Suprapubic skin (tissue), 4 donors: Measurements from ENCODE around the gene PRRX2. TPM values are rescaled to one million over a fixed set of nuclear protein-coding genes. Genes with fewer than 3 reads are reported as not detected.
A peak's percentile ranks its signal among the peaks of the same experiment; 100 is the strongest.

Source experiments
- DNase-seq, 2 donors: peaks; one replicate each; pipeline ENCODE4 v3.0.0-alpha.2; 2019; ENCODE audit warnings: low spot score in 2 of 2
- H3K27ac ChIP-seq: fragments of 200-600 bp; sonication (generic); one replicate; pipeline ENCODE4 v1.5.1; 2019
- H3K27me3 ChIP-seq: fragments of 200-600 bp; sonication (generic); one replicate; pipeline ENCODE4 v1.5.1; 2019
- H3K36me3 ChIP-seq: fragments of 200-600 bp; sonication (generic); one replicate; pipeline ENCODE4 v1.5.1; 2019
- H3K4me1 ChIP-seq: fragments of 200-600 bp; sonication (generic); one replicate; pipeline ENCODE4 v1.5.1; 2019
- H3K4me3 ChIP-seq: fragments of 200-600 bp; sonication (generic); one replicate; pipeline ENCODE4 v1.5.1; 2019; ENCODE audit warnings: mild to moderate bottlenecking
- H3K9me3 ChIP-seq: fragments of 200-600 bp; sonication (generic); one replicate; pipeline ENCODE4 v1.5.1; 2019
- CTCF ChIP-seq, 2 donors: fragments of 200-600 bp in 1 of 2; fragments of 450-650 bp in 1 of 2; sonication (generic) in 1 of 2; IDR thresholded peaks; one replicate each; pipeline ENCODE4 v1.5.1; 2016 to 2019; ENCODE audit warnings: antibody characterized with exemption in 2 of 2, mild to moderate bottlenecking in 1 of 2, moderate library complexity in 1 of 2
- EP300 ChIP-seq: sonication (generic); formaldehyde crosslinking; IDR thresholded peaks from one replicate; pipeline ENCODE4 v1.6.1; 2017; ENCODE audit warnings: antibody characterized with exemption
- POLR2A ChIP-seq, 2 donors: fragments of 450-650 bp; IDR thresholded peaks; one replicate each; pipeline ENCODE4 v1.6.1; 2017; ENCODE audit warnings: antibody characterized with exemption in 2 of 2, mild to moderate bottlenecking in 2 of 2, moderate library complexity in 2 of 2
- POLR2AphosphoS5 ChIP-seq, 3 donors: sonication (generic); formaldehyde crosslinking; IDR thresholded peaks; one replicate each; pipeline ENCODE4 v1.6.1; 2017; ENCODE audit warnings: antibody characterized with exemption in 3 of 3
- WGBS: methylation state at CpG from one replicate; pipeline ENCODE4 v1.1.5; 2018; 5-methylcytosine and 5-hydroxymethylcytosine counted together
- total RNA-seq, 4 donors: library from RNA; depleted of rRNA; stranded (reverse); fragments of >200 nt; gene quantifications; one replicate each; pipeline ENCODE4 v1.1.0, GENCODE V29; 2016

PRRX2 gene
- total RNA-seq, 4 donors from 2014 or later: 9.9 to 16.9 (median 14.0) TPM

- Histone ChIP-seq H3K4me1 (peaks cover 36% of the 10 kb centered on the region), H3K36me3 (no peaks in the 10 kb centered on the region), H3K9me3 (no peaks in the 10 kb centered on the region), H3K27ac (no peak overlapping the region), H3K27me3 (no peaks in the 10 kb centered on the region), H3K4me3 (no peak overlapping the region)
- TF ChIP-seq CTCF (IDR thresholded peaks at IDR 0.05) (no peak), POLR2AphosphoS5 (IDR thresholded peaks at IDR 0.05) (no peak), POLR2A (IDR thresholded peaks at IDR 0.05) (no peak), EP300 (no peak)
- 79% methylated on average over 6 of the region's 9 CpGs for WGBS
- DNase-seq: no peak
Observed at GRCh38 chr9:129679537-129679936, 14.1 kb downstream of the PRRX2 start.

- H3K4me3 ChIP-seq: no peak overlapping the region
- DNase-seq: no peak
- H3K27me3 ChIP-seq: no peaks in the 10 kb centered on the region
- peak overlapping the region; percentile 26 for H3K27ac ChIP-seq
- no peak for TF ChIP-seq POLR2AphosphoS5 (IDR thresholded peaks at IDR 0.05)
- no peak for TF ChIP-seq EP300
- TF ChIP-seq POLR2A (IDR thresholded peaks at IDR 0.05): no peak
- TF ChIP-seq CTCF (IDR thresholded peaks at IDR 0.05): no peak
- no peaks in the 10 kb centered on the region for H3K36me3 ChIP-seq
- H3K9me3 ChIP-seq: no peaks in the 10 kb centered on the region
- peaks cover 17% of the 10 kb centered on the region for H3K4me1 ChIP-seq
- WGBS: 56% methylated on average over 9 of the region's 11 CpGs
Observed at GRCh38 chr9:129681924-129682323, 16.5 kb downstream of the PRRX2 start.

- no peaks in the 10 kb centered on the region for H3K9me3 ChIP-seq
- H3K27me3 ChIP-seq: no peaks in the 10 kb centered on the region
- H3K4me1 ChIP-seq: peaks cover 14% of the 10 kb centered on the region
- WGBS: 71% methylated on average over 5 of the region's 7 CpGs
- DNase-seq: no peak
- peak overlapping the region; percentile 26 for H3K27ac ChIP-seq
- H3K4me3 ChIP-seq: no peak overlapping the region
- TF ChIP-seq EP300 (no peak), POLR2AphosphoS5 (IDR thresholded peaks at IDR 0.05) (no peak), CTCF (IDR thresholded peaks at IDR 0.05) (no peak), POLR2A (IDR thresholded peaks at IDR 0.05) (no peak)
- H3K36me3 ChIP-seq: no peaks in the 10 kb centered on the region
Observed at GRCh38 chr9:129682381-129682780, 16.9 kb downstream of the PRRX2 start.

- Histone ChIP-seq H3K27me3 (no peaks in the 10 kb centered on the region), H3K27ac (no peak overlapping the region), H3K4me3 (no peak overlapping the region), H3K36me3 (no peaks in the 10 kb centered on the region), H3K4me1 (peaks cover 8% of the 10 kb centered on the region), H3K9me3 (no peaks in the 10 kb centered on the region)
- TF ChIP-seq EP300 (no peak), POLR2AphosphoS5 (IDR thresholded peaks at IDR 0.05) (no peak)
- no peak for DNase-seq
- WGBS: 64% methylated on average over 15 of the region's 15 CpGs
Observed at GRCh38 chr9:129685220-129685932, 19.9 kb downstream of the PRRX2 start.

GRCh38 chr9:129685933-129686259, 20.4 kb downstream of the PRRX2 start:
- Histone ChIP-seq H3K4me3 (no peak overlapping the region), H3K27ac (no peak overlapping the region), H3K27me3 (no peaks in the 10 kb centered on the region), H3K4me1 (peaks cover 8% of the 10 kb centered on the region), H3K9me3 (no peaks in the 10 kb centered on the region), H3K36me3 (no peaks in the 10 kb centered on the region)
- no peak for DNase-seq
- TF ChIP-seq EP300: no peak
- TF ChIP-seq POLR2AphosphoS5 (IDR thresholded peaks at IDR 0.05): no peak
- 73% methylated on average over 3 of the region's 3 CpGs for WGBS

GRCh38 chr9:129686736-129687135, 21.3 kb downstream of the PRRX2 start:
- Histone ChIP-seq H3K36me3 (no peaks in the 10 kb centered on the region), H3K4me1 (peaks cover 8% of the 10 kb centered on the region), H3K9me3 (no peaks in the 10 kb centered on the region), H3K4me3 (no peak overlapping the region), H3K27me3 (no peaks in the 10 kb centered on the region), H3K27ac (no peak overlapping the region)
- no peak for DNase-seq
- WGBS: 78% methylated on average over 9 of the region's 9 CpGs
- TF ChIP-seq POLR2A (IDR thresholded peaks at IDR 0.05) (no peak), EP300 (no peak), CTCF (IDR thresholded peaks at IDR 0.05) (no peak)
